Endothelial cell of umbilical vein (primary cell): Measurements from ENCODE around the gene HHLA2. TPM values are rescaled to one million over a fixed set of nuclear protein-coding genes. Genes with fewer than 3 reads are reported as not detected.
A peak's percentile ranks its signal among the peaks of the same experiment; 100 is the strongest.
"Not testable (repeated sequence)": the region's sequence is repeated elsewhere in the genome, so short reads cannot be mapped to it uniquely, and the experiment has no call there.

Experiments used
- BruUV-seq: library from RNA; stranded (reverse); fragments of 400-500 nt; replicated peaks from 2 replicates; lab custom pipeline; 2021; lab: Mats Ljungman, UMichigan
- CTCF ChIA-PET: fragments of 300-600, 350-600 bp; sonication (Branson Sonifier 250); formaldehyde crosslinking; loops from one replicate; lab custom pipeline; 2021; ENCODE audit warnings: antibody characterized with exemption, inconsistent platforms; lab: Charles Lee
- POLR2A ChIA-PET: fragments of 300-600, 350-600 bp; sonication (Branson Sonifier 250); formaldehyde crosslinking; loops from one replicate; lab custom pipeline; 2021; ENCODE audit warnings: antibody characterized with exemption, inconsistent platforms; lab: Charles Lee
- DNase-seq: peaks from one replicate; pipeline ENCODE4 v3.0.0-alpha.2; 2011; ENCODE audit warnings: low read depth, low spot score
- FAIRE-seq: peaks from 2 replicates; lab custom pipeline; 2011; peaks lifted over from hg19 to GRCh38; lab: Jason Lieb, UNC
- H2AFZ ChIP-seq: 2 replicates; pipeline ENCODE4 v1.6.0; 2012; ENCODE audit warnings: low read depth, low read length, control low read depth, inconsistent platforms
- H3K27ac ChIP-seq: 2 replicates; pipeline ENCODE4 v1.5.1; 2011; ENCODE audit warnings: low read depth, mild to moderate bottlenecking, control low read depth, low read length, moderate library complexity; ENCODE audit not compliant: insufficient read depth
- H3K27me3 ChIP-seq, 2 experiments: 2 replicates each; pipeline versions ENCODE4 v1.6.0 to v1.6.1; 2011; ENCODE audit warnings: low read length in 2 of 2, mixed read lengths in 1 of 2; ENCODE audit not compliant: control insufficient read depth in 2 of 2, insufficient read depth in 2 of 2
- H3K36me3 ChIP-seq, 2 experiments: 2 replicates in 1 of 2; 3 replicates in 1 of 2; pipeline ENCODE4 v1.5.1; 2011; ENCODE audit warnings: low read length in 2 of 2, mild to moderate bottlenecking in 1 of 2, moderate library complexity in 1 of 2; ENCODE audit not compliant: control insufficient read depth in 2 of 2, insufficient read depth in 2 of 2; ENCODE audit errors: extremely low read depth in 1 of 2
- H3K4me1 ChIP-seq: 3 replicates; pipeline ENCODE4 v1.5.1; 2011; ENCODE audit warnings: mild to moderate bottlenecking, low read length; ENCODE audit not compliant: control insufficient read depth, insufficient read depth; ENCODE audit errors: extremely low read depth
- H3K4me2 ChIP-seq: 2 replicates; pipeline ENCODE4 v1.6.1; 2011; ENCODE audit warnings: low read length, control low read depth, mixed read lengths; ENCODE audit not compliant: insufficient read depth
- H3K4me3 ChIP-seq, 3 experiments: fragments of 200-600 bp in 1 of 3; sonication (generic), shearing (Covaris generic) in 1 of 3; replicated peaks in 1 of 3; 2 replicates each; pipeline ENCODE4 v1.5.1; 2011 to 2016; ENCODE audit warnings: control low read depth in 3 of 3, low read length in 3 of 3, mild to moderate bottlenecking in 2 of 3, inconsistent platforms in 1 of 3, low read depth in 1 of 3, moderate library complexity in 1 of 3; ENCODE audit not compliant: insufficient read depth in 1 of 3
- H3K79me2 ChIP-seq: 2 replicates; pipeline ENCODE4 v1.6.0; 2012; ENCODE audit warnings: low read length, inconsistent platforms; ENCODE audit not compliant: control insufficient read depth, insufficient read depth
- H3K9ac ChIP-seq: replicated peaks from 2 replicates; pipeline ENCODE3; 2011; ENCODE audit warnings: low read length, control low read depth; ENCODE audit not compliant: insufficient read depth; ENCODE audit errors: extremely low read depth
- H3K9me1 ChIP-seq: replicated peaks from 3 replicates; pipeline ENCODE4 v1.6.0; 2011; ENCODE audit warnings: mild to moderate bottlenecking, low read length; ENCODE audit not compliant: control insufficient read depth, insufficient read depth; ENCODE audit errors: extremely low read depth
- H3K9me3 ChIP-seq: replicated peaks from 2 replicates; pipeline ENCODE4 v1.5.1; 2012; ENCODE audit warnings: low read length, inconsistent platforms; ENCODE audit not compliant: control insufficient read depth, insufficient read depth
- H4K20me1 ChIP-seq: replicated peaks from 2 replicates; pipeline ENCODE3; 2011; ENCODE audit warnings: mild to moderate bottlenecking, low read length; ENCODE audit not compliant: control insufficient read depth, insufficient read depth; ENCODE audit errors: extremely low read depth
- FOS ChIP-seq: IDR thresholded peaks from 2 replicates; pipeline ENCODE4 v1.6.1; 2011; ENCODE audit warnings: mild to moderate bottlenecking, low read length, moderate library complexity, borderline replicate concordance; ENCODE audit not compliant: insufficient read depth
- GATA2 ChIP-seq: IDR thresholded peaks from 2 replicates; pipeline ENCODE4 v1.7.0; 2011; ENCODE audit warnings: low read depth, mild to moderate bottlenecking, moderate library complexity, mixed read lengths, low read length; ENCODE audit not compliant: insufficient read length, insufficient read depth
- MYC ChIP-seq: IDR thresholded peaks from one replicate; pipeline ENCODE4 v1.6.1; 2011; ENCODE audit warnings: mild to moderate bottlenecking, low read depth, low read length
- dilution Hi-C: fragments of 300-500 bp; cut with MboI; formaldehyde crosslinking; loops from one replicate; pipeline ENCODE4 v1.15.0; 2019; ENCODE audit warnings: low sequenced_read_pairs; ENCODE audit not compliant: extremely low pct_ligation_motif_present
- intact Hi-C: fragments of 100-400 bp; cut with micrococcal nuclease; formaldehyde crosslinking; loops from one replicate; pipeline ENCODE4 v1.10.0; 2022
- polyA plus RNA-seq, 4 experiments: library from polyadenylated mRNA; depleted of rRNA in 3 of 4; stranded (reverse) in 3 of 4; unstranded in 1 of 4; fragments of >200 nt; gene quantifications; 2 replicates each; pipeline versions ENCODE4 v1.2.1 to v1.2.3, GENCODE V29; 2011 to 2012; ENCODE audit warnings: missing spikeins in 1 of 4
- total RNA-seq: library from RNA; stranded (reverse); gene quantifications from 2 replicates; pipeline ENCODE4 v1.2.3, GENCODE V29; 2021

HHLA2 gene
- total and polyA plus RNA-seq, 2 donors (not counting 3 experiments of a cell fraction or from before 2014, with no cell fraction given), result not detected

GRCh38 chr3:108255131-108255530 lies 41.2 kb upstream of the HHLA2 start:
- Histone ChIP-seq H3K4me3 (no peak overlapping the region), H3K9me1 (no peaks in the 10 kb centered on the region), H3K79me2 (no peaks in the 10 kb centered on the region), H2AFZ (no peak overlapping the region), H3K4me1 (no peaks in the 10 kb centered on the region), H4K20me1 (no peaks in the 10 kb centered on the region), H3K36me3 (no peaks in the 10 kb centered on the region), H3K4me2 (no peak overlapping the region), H3K9ac (no peak overlapping the region), H3K27me3 (peaks cover 0 to 8% of the 10 kb centered on the region in 2 experiments), H3K9me3 (no peaks in the 10 kb centered on the region), H3K27ac (no peak overlapping the region)
- CTCF ChIA-PET, result no interaction called here
- dilution Hi-C loops (no loop called here), intact Hi-C loops (no loop called here)
- TF ChIP-seq FOS (no peak), GATA2 (no peak), MYC (no peak)
- DNase-seq (no peak), FAIRE-seq (no peak)
- no TSS peak for BruUV-seq
- POLR2A ChIA-PET, result no interaction called here

GRCh38 chr3:108264534-108265298 lies 31.6 kb upstream of the HHLA2 start:
- H3K27me3 ChIP-seq, H3K4me2 ChIP-seq, H3K4me1 ChIP-seq, H4K20me1 ChIP-seq, H3K27ac ChIP-seq, H3K9me1 ChIP-seq, intact Hi-C loops, BruUV-seq, H2AFZ ChIP-seq, H3K9me3 ChIP-seq, POLR2A ChIA-PET, dilution Hi-C loops, H3K36me3 ChIP-seq, H3K9ac ChIP-seq, H3K4me3 ChIP-seq, DNase-seq, H3K79me2 ChIP-seq: not testable (repeated sequence)
- FAIRE-seq, result peak; percentile 18
- CTCF ChIA-PET, result interaction anchor here (1.0 kb wide), 1 partner anchor 326 kb away, joined by 3 read pairs; no protein-coding TSS in a partner anchor

- POLR2A ChIA-PET, result not testable (repeated sequence)
Measured at GRCh38 chr3:108268235-108268634, 28.1 kb upstream of the HHLA2 start.

More at GRCh38 chr3:108268235-108268634, 28.1 kb upstream of the HHLA2 start:
- FAIRE-seq, H3K27ac ChIP-seq, BruUV-seq, H2AFZ ChIP-seq, dilution Hi-C loops, H3K9me1 ChIP-seq, H3K9ac ChIP-seq, H3K9me3 ChIP-seq, intact Hi-C loops, H3K4me2 ChIP-seq, H3K4me1 ChIP-seq, H4K20me1 ChIP-seq, H3K79me2 ChIP-seq, CTCF ChIA-PET, H3K4me3 ChIP-seq, DNase-seq, H3K27me3 ChIP-seq, H3K36me3 ChIP-seq: not testable (repeated sequence)
